HepG2 (cell line): ENCODE data around the gene GNAL. TPM values are rescaled to one million over a fixed set of nuclear protein-coding genes. Genes with fewer than 3 reads are reported as not detected.
A peak's percentile ranks its signal among the peaks of the same experiment; 100 is the strongest.

Experiments used
- BRD4 ChIP-seq: sonication (generic); formaldehyde crosslinking; IDR thresholded peaks from 2 replicates; pipeline ENCODE4 v1.4.0; 2020; ENCODE audit warnings: missing genetic modification reagents
- CSRNP2 ChIP-seq: sonication (generic); formaldehyde crosslinking; conservative IDR thresholded peaks from 2 replicates; pipeline ENCODE4 v1.8.0; 2022; ENCODE audit warnings: low read depth, missing genetic modification reagents
- CTCF ChIP-seq: sonication (generic); formaldehyde crosslinking; IDR thresholded peaks from 2 replicates; pipeline ENCODE4 v1.5.0; 2020; ENCODE audit warnings: mild to moderate bottlenecking, missing genetic modification reagents, moderate library complexity
- DMTF1 ChIP-seq: sonication (generic); formaldehyde crosslinking; IDR thresholded peaks from 2 replicates; pipeline ENCODE4 v1.4.0; 2020; ENCODE audit warnings: mild to moderate bottlenecking, missing genetic modification reagents
- ISX ChIP-seq: sonication (generic); formaldehyde crosslinking; conservative IDR thresholded peaks from 2 replicates; pipeline ENCODE4 v1.5.0; 2020; ENCODE audit warnings: missing genetic modification reagents
- MED13 ChIP-seq: sonication (generic); formaldehyde crosslinking; IDR thresholded peaks from 2 replicates; pipeline ENCODE4 v1.5.0; 2020; ENCODE audit warnings: missing genetic modification reagents
- POLR2AphosphoS5 ChIP-seq: IDR thresholded peaks from 2 replicates; pipeline ENCODE4 v1.6.1; 2012; ENCODE audit warnings: low read depth, low read length
- STAT6 ChIP-seq: sonication (generic); formaldehyde crosslinking; IDR thresholded peaks from 2 replicates; pipeline ENCODE4 v1.4.0; 2020; ENCODE audit warnings: missing genetic modification reagents, mild to moderate bottlenecking, borderline replicate concordance
- TEAD3 ChIP-seq: optimal IDR thresholded peaks from 2 replicates; pipeline ENCODE3; 2016; ENCODE audit warnings: borderline replicate concordance
- ZKSCAN8 ChIP-seq: IDR thresholded peaks from 2 replicates; pipeline ENCODE4 v1.6.1; 2016; ENCODE audit warnings: borderline replicate concordance, missing genetic modification reagents, missing compliant biosample characterization
- ZNF329 ChIP-seq: sonication (generic); formaldehyde crosslinking; IDR thresholded peaks from 2 replicates; pipeline ENCODE4 v1.9.0; 2021; ENCODE audit warnings: low read depth, mild to moderate bottlenecking, missing genetic modification reagents
- ZNF512B ChIP-seq: sonication (generic); formaldehyde crosslinking; IDR thresholded peaks from 2 replicates; pipeline ENCODE4 v1.5.1; 2020; ENCODE audit warnings: missing genetic modification reagents, mild to moderate bottlenecking, borderline replicate concordance
- ZNF670 ChIP-seq: sonication (generic); formaldehyde crosslinking; IDR thresholded peaks from 2 replicates; pipeline ENCODE4 v1.8.0; 2022; ENCODE audit warnings: mild to moderate bottlenecking, missing genetic modification reagents, borderline replicate concordance
- ZNF672 ChIP-seq: sonication (generic); formaldehyde crosslinking; IDR thresholded peaks from 2 replicates; pipeline ENCODE4 v1.8.1; 2022; ENCODE audit warnings: missing genetic modification reagents
- ZZZ3 ChIP-seq: sonication (generic); formaldehyde crosslinking; IDR thresholded peaks from 2 replicates; pipeline ENCODE4 v1.4.0; 2020; ENCODE audit warnings: missing genetic modification reagents, mild to moderate bottlenecking, borderline replicate concordance
- polyA plus RNA-seq, 8 experiments: library from polyadenylated mRNA; depleted of rRNA in 3 of 8; stranded (reverse) in 7 of 8; unstranded in 1 of 8; fragments of >200 nt; fragmentation: Illumina TruSeq in 4 of 8; extraction: Trizol in 4 of 8; gene quantifications; 2 replicates each; pipeline versions ENCODE4 v1.2.1 to v1.2.3, GENCODE V29; 2011 to 2016; ENCODE audit warnings: low read depth in 4 of 8, missing spikeins in 1 of 8, mixed read lengths in 1 of 8; ENCODE audit not compliant: insufficient read depth in 1 of 8
- total RNA-seq, 5 experiments: library from RNA; depleted of rRNA; stranded (reverse); fragments of >200 nt; fragmentation: Illumina TruSeq; extraction: Trizol; gene quantifications; 2 replicates each; pipeline ENCODE4 v1.2.3, GENCODE V29; 2016; ENCODE audit warnings: low read depth in 1 of 5

GNAL gene
- total and polyA plus RNA-seq, 2 of the 13 experiments (the other 11 are each of a cell fraction or from before 2014, with no cell fraction given), result 0.87 to 1.4 TPM

GRCh38 chr18:11851146-11851805, 162.2 kb downstream of the GNAL start, which contains the start of gene CHMP1B (continued):
- TF ChIP-seq ZNF512B (CRISPR knock-in tag), result no peak
- TF ChIP-seq ZKSCAN8 (CRISPR knock-in tag), result peak; percentile 50; the same call in 1 of the 2 replicates
- TF ChIP-seq DMTF1 (CRISPR knock-in tag), result 0 out of 2 replicates have a peak, but pooled peaks have one; percentile 69
- peak; percentile 90 for TF ChIP-seq BRD4
- peak; percentile 65; the same call in 1 of the 2 replicates for TF ChIP-seq ZNF670 (CRISPR knock-in tag)
- peak; percentile 98 for TF ChIP-seq POLR2AphosphoS5
- peak; percentile 83; the same call in 1 of the 2 replicates for TF ChIP-seq STAT6 (CRISPR knock-in tag)
- peak; percentile 84 for TF ChIP-seq TEAD3 (CRISPR knock-in tag)
- TF ChIP-seq ZNF329 (CRISPR knock-in tag), result no peak
- TF ChIP-seq ISX, result no peak
- peak; percentile 34; the same call in 1 of the 2 replicates for TF ChIP-seq MED13 (CRISPR knock-in tag)
- peak; percentile 41; the same call in 1 of the 2 replicates for TF ChIP-seq ZZZ3 (CRISPR knock-in tag)
- TF ChIP-seq CSRNP2 (CRISPR knock-in tag), result no peak
- TF ChIP-seq CTCF, result no peak
- no peak for TF ChIP-seq ZNF672 (CRISPR knock-in tag)
